IMR-90 (cell line): ENCODE results near the gene BTBD17. TPM values are rescaled to one million over a fixed set of nuclear protein-coding genes. Genes with fewer than 3 reads are reported as not detected.

Experiments
- ATAC-seq: fragments of 200-7000 bp; cut with Tn5 transposase; 2 replicates; pipeline ENCODE4 v1.9.1; 2020; ENCODE audit warnings: low read depth, mild to moderate bottlenecking, moderate library complexity
- BruUV-seq: library from RNA; stranded (reverse); fragments of 400-500 nt; replicated peaks from 2 replicates; lab custom pipeline; 2021; lab: Mats Ljungman, UMichigan
- CTCF ChIA-PET: fragments of 300-600 bp; formaldehyde crosslinking; extraction: SDS; loops from one replicate; lab custom pipeline; 2021; ENCODE audit warnings: antibody characterized with exemption; lab: Yijun Ruan, JAX
- POLR2A ChIA-PET: fragments of 300-600 bp; sonication (Branson Sonifier 250); formaldehyde crosslinking; loops from one replicate; lab custom pipeline; 2022; ENCODE audit warnings: antibody characterized with exemption; ENCODE audit not compliant: unreplicated experiment; lab: Charles Lee
- DNase-seq: peaks from one replicate; pipeline ENCODE4 v3.0.0; 2013
- H2AFZ ChIP-seq: replicated peaks from 2 replicates; pipeline ENCODE3; 2013; ENCODE audit warnings: low read length, mild to moderate bottlenecking; ENCODE audit not compliant: poor library complexity
- H2AK5ac ChIP-seq: 2 replicates; pipeline ENCODE4 v1.6.1; 2013; ENCODE audit warnings: low read depth, low read length, inconsistent platforms
- H2AK9ac ChIP-seq: replicated peaks from 2 replicates; pipeline ENCODE3; 2013; ENCODE audit warnings: mild to moderate bottlenecking, low read depth, low read length, moderate library complexity; ENCODE audit not compliant: poor library complexity
- H2BK120ac ChIP-seq: 2 replicates; pipeline ENCODE4 v1.6.1; 2013; ENCODE audit warnings: low read depth, low read length, inconsistent platforms
- H2BK15ac ChIP-seq: 3 replicates; pipeline ENCODE4 v1.6.1; 2013; ENCODE audit warnings: low read depth, low read length, inconsistent platforms
- H2BK20ac ChIP-seq: 2 replicates; pipeline ENCODE4 v1.6.1; 2013; ENCODE audit warnings: low read depth, mild to moderate bottlenecking, inconsistent platforms, low read length, moderate library complexity
- H2BK5ac ChIP-seq: 2 replicates; pipeline ENCODE4 v1.6.1; 2013; ENCODE audit warnings: mild to moderate bottlenecking, low read depth, low read length, inconsistent platforms; ENCODE audit not compliant: poor library complexity, severe bottlenecking
- H3K14ac ChIP-seq: replicated peaks from 2 replicates; pipeline ENCODE4 v1.6.1; 2013; ENCODE audit warnings: low read depth, low read length, inconsistent platforms
- H3K18ac ChIP-seq: 2 replicates; pipeline ENCODE4 v1.6.1; 2013; ENCODE audit warnings: low read depth, low read length, control low read depth
- H3K23ac ChIP-seq: 2 replicates; pipeline ENCODE4 v1.6.1; 2013; ENCODE audit warnings: low read depth, low read length, inconsistent platforms
- H3K27ac ChIP-seq: 2 replicates; pipeline ENCODE4 v1.5.1; 2013; ENCODE audit warnings: mild to moderate bottlenecking, control low read depth, low read length; ENCODE audit not compliant: insufficient read depth
- H3K27me3 ChIP-seq: 2 replicates; pipeline ENCODE4 v1.6.1; 2013; ENCODE audit warnings: low read length; ENCODE audit not compliant: control insufficient read depth, insufficient read depth
- H3K36me3 ChIP-seq: 2 replicates; pipeline ENCODE4 v1.6.1; 2013; ENCODE audit warnings: low read length, mixed read lengths; ENCODE audit not compliant: control insufficient read depth, insufficient read depth
- H3K4ac ChIP-seq: 2 replicates; pipeline ENCODE4 v1.6.1; 2013; ENCODE audit warnings: low read depth, low read length, inconsistent platforms
- H3K4me1 ChIP-seq: 2 replicates; pipeline ENCODE4 v1.6.1; 2013; ENCODE audit warnings: low read length, mixed read lengths; ENCODE audit not compliant: control insufficient read depth, insufficient read depth
- H3K4me2 ChIP-seq: 2 replicates; pipeline ENCODE4 v1.6.1; 2013; ENCODE audit warnings: low read depth, mild to moderate bottlenecking, control low read depth, low read length, moderate library complexity
- H3K4me3 ChIP-seq: 2 replicates; pipeline ENCODE4 v1.5.1; 2013; ENCODE audit warnings: low read depth, mild to moderate bottlenecking, control low read depth, low read length, moderate library complexity; ENCODE audit not compliant: insufficient read depth
- H3K56ac ChIP-seq: 2 replicates; pipeline ENCODE4 v1.6.1; 2013; ENCODE audit warnings: low read length, inconsistent platforms; ENCODE audit not compliant: insufficient read depth; ENCODE audit errors: extremely low read depth
- H3K79me1 ChIP-seq, 2 experiments: 2 replicates each; pipeline ENCODE4 v1.6.1; 2013; ENCODE audit warnings: low read length in 2 of 2, inconsistent platforms in 1 of 2, low read depth in 1 of 2
- H3K9ac ChIP-seq: 2 replicates; pipeline ENCODE4 v1.6.1; 2013; ENCODE audit warnings: low read depth, low read length, control low read depth
- H3K9me1 ChIP-seq: 2 replicates; pipeline ENCODE4 v1.6.1; 2013; ENCODE audit warnings: low read length, inconsistent platforms; ENCODE audit not compliant: insufficient read depth
- H3K9me3 ChIP-seq: 2 replicates; pipeline ENCODE4 v1.6.1; 2013; ENCODE audit warnings: low read length; ENCODE audit not compliant: control insufficient read depth, insufficient read depth
- H4K20me1 ChIP-seq: 2 replicates; pipeline ENCODE4 v1.6.1; 2013; ENCODE audit warnings: low read length, inconsistent platforms; ENCODE audit not compliant: insufficient read depth
- H4K5ac ChIP-seq: 2 replicates; pipeline ENCODE4 v1.6.1; 2013; ENCODE audit warnings: mild to moderate bottlenecking, low read depth, low read length, control low read depth
- H4K8ac ChIP-seq, 2 experiments: 2 replicates each; pipeline ENCODE4 v1.6.1; 2013; ENCODE audit warnings: low read depth in 2 of 2, low read length in 2 of 2, control low read depth in 1 of 2, inconsistent platforms in 1 of 2
- H4K91ac ChIP-seq: 2 replicates; pipeline ENCODE4 v1.6.1; 2013; ENCODE audit warnings: low read depth, low read length, inconsistent platforms; ENCODE audit not compliant: insufficient read depth
- CEBPB ChIP-seq: IDR thresholded peaks from 2 replicates; pipeline ENCODE4 v1.6.1; 2012; ENCODE audit warnings: low read depth, low read length, improper control_type of control experiment
- CTCF ChIP-seq: conservative IDR thresholded peaks from 2 replicates; pipeline ENCODE4 v1.5.1; 2012; ENCODE audit warnings: mild to moderate bottlenecking, low read depth, low read length, improper control_type of control experiment
- ELK1 ChIP-seq: fragments of 150-350 bp; IDR thresholded peaks from 2 replicates; pipeline ENCODE4 v1.6.1; 2016; ENCODE audit warnings: low read depth, mild to moderate bottlenecking, low read length, moderate library complexity, borderline replicate concordance
- MAFK ChIP-seq: IDR thresholded peaks from 2 replicates; pipeline ENCODE4 v1.6.1; 2012; ENCODE audit warnings: low read depth, low read length, improper control_type of control experiment
- MXI1 ChIP-seq: IDR thresholded peaks from 2 replicates; pipeline ENCODE4 v1.6.1; 2012; ENCODE audit warnings: low read depth, mild to moderate bottlenecking, low read length, moderate library complexity, borderline replicate concordance
- SMC3 ChIP-seq: fragments of 150-350 bp; IDR thresholded peaks from 2 replicates; pipeline ENCODE4 v1.6.1; 2016; ENCODE audit warnings: low read depth, mild to moderate bottlenecking, antibody characterized with exemption, low read length, moderate library complexity
- USF2 ChIP-seq: fragments of 150-350 bp; IDR thresholded peaks from 2 replicates; pipeline ENCODE4 v1.6.1; 2017; ENCODE audit warnings: mild to moderate bottlenecking, antibody characterized with exemption, low read length, low read depth
- WGBS, 2 experiments: methylation state at CpG; one replicate each; pipeline versions ENCODE4 v1.1.5 to v1.1.7; 2013; ENCODE audit warnings: missing lambda C conversion rate in 2 of 2; ENCODE audit not compliant: insufficient read length in 1 of 2; ENCODE audit errors: extremely low coverage in 2 of 2; 5-methylcytosine and 5-hydroxymethylcytosine counted together
- dilution Hi-C: fragments of 300-500 bp; cut with HindIII; formaldehyde crosslinking; loops from one replicate; pipeline ENCODE4 v1.14.3; 2018; ENCODE audit warnings: low sequenced_read_pairs; ENCODE audit not compliant: unreplicated experiment
- in situ Hi-C: fragments of 300-500 bp; cut with MboI; formaldehyde crosslinking; loops from 3 replicates; pipeline ENCODE4 v1.14.3; 2019; ENCODE audit warnings: low sequenced_read_pairs, inconsistent platforms, mixed read lengths
- intact Hi-C: fragments of 100-400 bp; cut with micrococcal nuclease; formaldehyde crosslinking; loops from 2 replicates; pipeline ENCODE4 v1.10.0; 2022
- polyA plus RNA-seq, 3 experiments: library from polyadenylated mRNA; depleted of rRNA; stranded (reverse); fragments of >200 nt; gene quantifications; 2 replicates each; pipeline ENCODE4 v1.2.3, GENCODE V29; 2012; ENCODE audit warnings: low replicate concordance in 1 of 3
- total RNA-seq: library from RNA; depleted of rRNA; stranded (reverse); fragments of >200 nt; gene quantifications from 2 replicates; pipeline ENCODE4 v1.2.3, GENCODE V29; 2012

BTBD17 gene
- total and polyA plus RNA-seq, 2 of the 4 experiments (the other 2 are of a cell fraction) = not detected

- Histone ChIP-seq H2BK120ac (no peak overlapping the region), H4K8ac (no peak overlapping the region), H3K56ac (no peak overlapping the region), H3K36me3 (no peaks in the 10 kb centered on the region), H2BK20ac (no peak overlapping the region), H3K23ac (no peak overlapping the region), H3K79me1 (no peaks in the 10 kb centered on the region), H3K4ac (no peak overlapping the region), H4K20me1 (no peaks in the 10 kb centered on the region), H3K9ac (no peak overlapping the region), H3K18ac (no peak overlapping the region), H3K4me3 (no peak overlapping the region), H3K9me3 (peaks cover 28% of the 10 kb centered on the region), H4K91ac (no peak overlapping the region), H3K4me1 (no peaks in the 10 kb centered on the region), H2AK9ac (peak overlapping the region; percentile 16), H2AFZ (no peak overlapping the region), H4K5ac (no peak overlapping the region), H3K27me3 (no peaks in the 10 kb centered on the region), H2BK15ac (no peak overlapping the region), H2AK5ac (no peak overlapping the region), H3K9me1 (no peaks in the 10 kb centered on the region), H2BK5ac (no peak overlapping the region), H3K27ac (no peak overlapping the region), H3K4me2 (no peak overlapping the region), H3K14ac (no peak overlapping the region)
- ATAC-seq (no peak), DNase-seq (no peak)
- CTCF ChIA-PET = no interaction called here
- dilution Hi-C loops = no loop called here
- TF ChIP-seq MAFK (no peak), USF2 (no peak), CEBPB (no peak), CTCF (no peak), ELK1 (no peak), MXI1 (no peak), SMC3 (no peak)
- WGBS, 2 experiments = no CpG with 5 or more reads among the region's 10 CpGs
- intact Hi-C loops = no loop called here
- in situ Hi-C loops = no loop called here
- no TSS peak for BruUV-seq
- POLR2A ChIA-PET = no interaction called here
Measured at GRCh38 chr17:74316220-74316619, 45.4 kb downstream of the BTBD17 start.
